Measurements from ENCODE around the gene PPM1E. TPM values are rescaled to one million over a fixed set of nuclear protein-coding genes. Genes with fewer than 3 reads are reported as not detected.

PPM1E gene
- total and polyA plus RNA-seq, 2 of the 8 experiments (the other 6 are each of a cell fraction or from before 2014, with no cell fraction given) = 5.0 to 10.4 TPM

DNA sequence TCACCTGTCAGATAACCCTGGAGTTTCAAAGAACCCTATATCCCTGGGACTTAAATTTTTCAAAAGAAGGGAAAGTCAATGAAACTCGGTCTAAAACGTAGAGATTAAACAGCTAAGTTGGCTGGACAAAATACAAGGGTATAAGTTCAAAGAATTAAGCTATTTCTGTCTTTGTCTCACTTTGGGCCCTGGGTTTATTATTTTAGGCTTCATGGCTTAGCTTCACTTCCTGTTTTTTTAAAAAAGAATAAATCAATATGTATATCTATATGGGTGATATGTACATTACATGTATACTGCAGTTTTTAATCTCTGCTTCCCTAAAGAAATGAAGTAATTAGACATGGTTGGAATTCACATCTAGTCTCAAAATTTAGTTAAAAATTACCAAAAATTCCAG lies 218.7 kb downstream of the PPM1E start (continued):
- TF ChIP-seq SP2 (IDR thresholded peaks at IDR 0.05; ENCODE audit: low read length) (no peak), SUZ12 (IDR thresholded peaks at IDR 0.05; ENCODE audit: low read length) (no peak)

Measured in H1 (cell line).